HK-2 (cell line): ENCODE data around the gene MEGF11.

Experiments used
- DNase-seq: peaks from one replicate; pipeline ENCODE4 v3.0.0-alpha.2; 2018; ENCODE audit not compliant: unreplicated experiment

MEGF11 gene

DNA sequence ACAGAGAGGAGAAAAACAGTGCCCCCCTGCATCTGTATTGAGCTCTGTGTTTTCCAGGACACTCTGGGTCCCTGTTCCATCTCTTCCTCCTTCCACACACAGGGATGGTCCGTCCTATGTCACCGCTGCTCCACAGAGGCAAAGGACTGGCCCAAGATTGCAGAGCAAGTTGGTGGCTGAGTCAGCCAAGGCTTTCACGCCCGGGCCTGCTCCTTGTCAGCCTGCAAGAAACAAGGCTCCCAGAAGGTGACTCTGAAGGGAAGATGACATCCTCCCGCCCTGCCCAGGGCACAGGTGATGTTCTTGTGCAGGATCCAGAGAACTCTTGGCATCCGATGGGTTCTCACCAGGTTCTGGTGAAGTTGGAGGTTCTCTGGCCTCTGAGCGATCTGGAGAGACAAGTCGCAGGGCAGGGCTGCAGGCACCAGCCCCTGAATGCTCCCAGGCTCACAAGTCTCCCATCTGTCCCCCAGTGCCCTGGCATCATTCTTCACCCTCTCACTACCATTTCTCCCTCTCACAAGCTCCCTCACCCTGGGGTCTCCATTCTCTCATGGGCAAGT, 138.6 kb downstream of the MEGF11 start:
- DNase-seq: no peak

DNA sequence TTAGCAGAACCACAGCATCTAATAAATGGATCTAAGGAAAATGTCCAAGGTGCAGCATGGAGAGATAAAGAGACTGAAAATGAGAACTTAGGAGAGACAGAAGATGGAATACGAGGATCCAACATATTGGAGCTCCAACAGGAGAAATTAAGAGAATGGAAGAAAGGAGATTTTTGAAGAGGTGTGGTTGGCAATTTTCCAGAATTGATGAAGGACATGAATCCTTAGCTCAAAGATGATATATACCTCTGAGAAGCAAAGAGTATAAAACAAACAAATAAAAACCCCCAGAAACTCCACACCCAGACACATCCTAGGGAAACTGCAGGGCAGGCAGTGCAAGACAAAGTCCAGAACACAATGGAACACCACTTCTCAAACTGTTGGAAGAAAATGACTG, 141.2 kb downstream of the MEGF11 start:
- DNase-seq: no peak

DNA sequence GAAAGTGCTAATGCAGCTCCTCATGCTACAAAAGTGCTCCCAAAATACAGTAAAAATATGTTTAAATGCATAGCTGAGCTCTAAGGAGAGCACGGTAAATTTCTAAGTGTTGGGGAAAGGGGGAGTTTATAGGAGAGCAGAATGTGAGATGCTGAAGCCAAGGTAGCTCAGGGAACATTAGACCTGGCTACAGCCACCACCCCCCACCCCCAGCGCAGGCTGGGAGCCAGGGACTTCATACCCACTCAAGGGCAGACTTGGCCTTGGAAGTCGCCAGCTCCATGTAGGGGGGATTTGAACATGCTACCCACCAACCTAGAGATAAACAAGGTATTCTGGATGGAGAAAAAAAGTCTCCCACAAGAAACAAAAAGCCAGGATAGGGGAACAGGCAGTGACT, 142.2 kb downstream of the MEGF11 start:
- DNase-seq: no peak

DNA sequence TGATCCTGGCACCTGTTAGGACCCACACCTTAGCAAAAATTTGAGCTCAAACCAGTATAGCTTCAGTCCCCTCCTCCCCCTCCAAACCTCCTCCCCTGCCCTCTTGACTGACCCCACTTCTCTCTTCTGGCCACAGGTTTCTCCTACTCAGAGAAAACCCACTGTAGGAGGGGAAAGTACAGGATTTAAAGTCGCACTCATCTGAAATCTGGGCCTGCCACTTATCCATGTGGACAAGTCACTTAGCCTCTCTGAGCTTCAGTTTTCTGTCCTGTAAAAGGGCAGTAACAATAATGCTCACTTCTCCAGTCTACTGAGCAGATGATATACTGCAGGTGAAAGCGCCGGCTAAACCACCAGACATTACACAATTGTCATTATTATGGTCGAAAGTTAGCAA, 142.7 kb downstream of the MEGF11 start:
- DNase-seq: no peak

DNA sequence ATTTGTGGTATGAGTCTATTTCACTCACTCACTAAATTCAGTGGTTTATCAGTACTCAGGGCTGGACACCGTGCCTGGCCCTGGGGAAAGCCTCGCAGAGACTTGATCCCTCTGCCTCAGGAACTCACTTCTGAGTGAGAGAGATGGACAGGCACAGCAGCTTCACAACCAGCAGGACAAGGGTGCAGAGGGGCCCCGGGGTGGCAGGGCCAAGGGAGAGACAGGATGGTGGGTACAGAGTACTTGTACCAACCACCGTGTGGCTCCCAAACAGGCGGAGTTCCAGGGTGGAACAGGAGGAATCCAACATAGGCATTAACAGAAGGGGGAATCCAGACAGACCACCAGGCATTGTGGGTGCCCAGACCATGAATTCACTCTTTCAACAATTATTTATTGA, 143.7 kb downstream of the MEGF11 start:
- no peak for DNase-seq

DNA sequence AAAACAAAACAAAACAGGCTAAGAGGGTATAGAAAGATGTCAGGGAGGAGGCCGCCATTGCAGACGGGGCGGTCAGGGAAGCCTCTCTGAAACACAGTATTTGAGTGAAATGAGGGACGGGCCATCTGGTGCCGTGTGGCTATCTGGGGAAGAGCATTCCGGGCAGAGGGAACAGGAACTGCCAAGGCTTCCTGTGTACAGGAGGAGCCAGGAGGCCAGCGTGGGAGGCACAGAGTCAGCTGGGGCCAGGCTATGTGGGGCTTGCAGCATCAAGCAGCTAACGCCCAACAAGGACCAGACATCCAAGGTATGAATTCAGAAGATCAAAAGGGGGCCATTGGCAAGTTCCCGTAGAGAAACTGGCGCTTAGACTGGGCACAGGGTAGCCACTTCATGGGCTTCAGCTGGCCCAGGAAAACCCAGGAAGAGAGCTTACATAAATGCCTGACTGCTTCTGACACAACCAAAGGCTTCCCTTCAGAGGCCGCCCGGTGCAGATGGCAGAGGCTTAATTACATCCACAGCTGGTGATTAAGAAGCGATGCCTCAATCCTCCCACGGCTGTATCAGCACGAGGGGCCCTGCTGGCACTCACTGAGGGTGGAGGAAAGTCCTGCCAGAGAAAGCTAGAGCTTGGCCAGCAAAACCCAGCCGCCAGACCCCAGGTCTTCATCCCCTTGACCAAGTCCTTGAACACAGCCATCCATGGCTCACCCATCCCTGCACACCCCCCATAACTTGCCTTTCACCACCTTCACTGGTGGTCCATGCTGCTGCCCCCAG, 144.9 kb downstream of the MEGF11 start:
- no peak for DNase-seq

DNA sequence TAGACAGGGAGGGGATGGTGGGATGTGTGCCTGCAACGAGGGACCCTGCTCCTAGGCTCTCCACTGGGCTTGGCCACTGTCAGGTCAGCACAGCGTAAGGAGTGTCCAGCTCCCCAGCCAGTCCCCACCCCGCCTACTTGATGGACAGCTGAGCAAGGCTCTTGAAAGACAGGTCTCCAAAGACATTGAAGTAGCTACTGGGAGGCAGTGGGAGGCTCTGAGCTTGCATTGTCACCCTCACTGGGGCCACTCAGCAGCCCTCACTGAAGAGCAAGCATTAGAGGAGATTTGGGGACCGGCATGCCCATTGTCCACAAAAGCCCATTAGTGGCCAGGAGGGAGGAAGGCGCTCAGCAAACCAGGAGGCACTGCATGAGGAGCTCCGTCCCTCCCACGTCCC, 146.5 kb downstream of the MEGF11 start:
- DNase-seq: no peak

DNA sequence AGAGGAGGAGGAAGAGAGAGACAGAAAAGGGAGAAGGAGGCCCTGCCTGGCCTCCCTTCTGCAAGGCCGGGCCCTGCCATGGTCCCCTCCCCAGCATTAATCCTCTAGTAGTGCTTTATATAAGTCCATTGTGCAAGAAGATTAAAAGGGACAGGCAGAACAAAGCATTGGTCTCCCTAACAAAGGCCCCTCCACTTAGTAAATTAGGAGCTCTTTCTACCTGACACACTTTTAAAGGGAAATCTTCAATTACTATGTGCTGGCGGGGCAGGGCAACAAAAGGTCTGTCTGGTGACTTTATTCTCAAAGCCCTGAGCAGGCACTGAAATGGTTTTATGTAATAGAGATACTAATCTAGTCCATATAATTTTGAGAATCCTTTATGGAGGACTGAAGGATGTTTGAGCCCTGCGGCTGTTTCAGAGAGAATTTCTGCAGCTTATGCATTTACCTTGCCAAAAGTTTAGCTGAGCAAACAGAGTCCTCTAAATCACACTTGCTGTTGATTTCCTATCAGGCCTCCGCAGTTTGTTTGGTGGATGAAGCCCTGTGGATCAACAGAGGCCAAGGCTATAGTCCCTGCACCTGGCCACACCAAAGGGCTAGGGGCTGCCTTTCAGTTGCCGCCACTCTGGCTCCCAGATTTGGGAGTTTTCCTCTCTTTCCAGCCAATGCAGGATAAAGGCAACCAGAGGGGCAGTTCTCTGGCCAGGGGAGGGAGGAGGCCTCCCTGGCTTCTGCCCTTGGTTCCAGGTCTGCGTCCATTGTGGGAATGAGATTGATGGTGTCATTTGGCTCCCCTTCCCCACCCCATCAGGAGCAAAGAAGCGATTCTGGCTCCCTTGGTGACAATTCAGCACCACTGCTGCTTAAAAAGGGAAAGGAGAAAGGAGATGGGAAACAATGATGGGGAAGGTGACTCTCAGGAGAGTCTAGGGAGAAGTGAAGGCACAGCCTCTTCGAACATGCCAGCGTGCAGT, 148.0 kb downstream of the MEGF11 start:
- DNase-seq: no peak

DNA sequence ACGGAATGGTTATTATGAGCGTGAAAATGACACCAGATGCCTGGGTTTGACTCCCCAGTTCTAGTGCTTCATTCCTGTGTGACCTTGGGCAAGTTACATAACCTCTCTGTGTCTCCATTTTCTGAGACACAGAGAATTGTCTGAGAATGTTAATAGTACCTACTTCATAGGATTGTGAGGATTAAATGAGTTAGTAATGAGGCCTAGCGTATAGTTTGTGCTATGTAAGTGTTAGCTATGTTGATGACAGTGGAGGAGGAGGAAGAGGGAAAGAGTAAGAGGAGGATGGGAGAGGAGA, 150.3 kb downstream of the MEGF11 start:
- DNase-seq: no peak

DNA sequence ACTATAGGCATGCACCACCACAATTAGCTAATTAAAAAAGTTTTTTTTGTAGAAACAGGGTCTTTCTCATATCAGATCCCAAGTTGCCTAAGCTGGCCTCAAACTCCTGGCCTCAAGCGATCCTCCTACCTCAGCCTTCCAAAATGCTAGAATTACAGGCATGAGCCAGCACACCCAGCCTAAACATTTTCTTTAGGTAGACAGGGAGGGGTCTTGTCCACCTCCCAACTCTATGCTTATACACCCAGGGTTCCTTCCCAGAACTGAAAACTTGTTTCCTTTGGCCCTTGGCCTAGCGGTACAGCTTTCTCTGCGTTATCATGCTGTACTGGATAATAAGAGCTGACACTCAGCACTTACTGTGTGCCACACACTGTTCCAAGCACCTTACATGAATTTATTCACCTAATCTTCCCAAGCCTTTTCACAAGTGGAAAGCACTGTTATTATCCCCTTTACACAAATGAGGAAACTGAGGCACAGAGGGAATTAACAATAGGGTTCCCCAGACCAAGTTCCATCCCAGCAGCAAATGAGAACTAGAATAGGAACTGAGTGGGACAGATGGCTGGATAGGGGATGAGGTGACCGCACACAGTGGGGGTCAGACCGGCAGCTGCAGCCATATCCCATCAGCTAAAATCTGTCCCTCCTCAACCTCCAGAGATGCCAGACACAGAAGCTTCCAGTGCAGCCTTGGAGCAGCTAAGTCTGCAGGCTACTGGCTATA, 150.8 kb downstream of the MEGF11 start:
- DNase-seq: no peak

DNA sequence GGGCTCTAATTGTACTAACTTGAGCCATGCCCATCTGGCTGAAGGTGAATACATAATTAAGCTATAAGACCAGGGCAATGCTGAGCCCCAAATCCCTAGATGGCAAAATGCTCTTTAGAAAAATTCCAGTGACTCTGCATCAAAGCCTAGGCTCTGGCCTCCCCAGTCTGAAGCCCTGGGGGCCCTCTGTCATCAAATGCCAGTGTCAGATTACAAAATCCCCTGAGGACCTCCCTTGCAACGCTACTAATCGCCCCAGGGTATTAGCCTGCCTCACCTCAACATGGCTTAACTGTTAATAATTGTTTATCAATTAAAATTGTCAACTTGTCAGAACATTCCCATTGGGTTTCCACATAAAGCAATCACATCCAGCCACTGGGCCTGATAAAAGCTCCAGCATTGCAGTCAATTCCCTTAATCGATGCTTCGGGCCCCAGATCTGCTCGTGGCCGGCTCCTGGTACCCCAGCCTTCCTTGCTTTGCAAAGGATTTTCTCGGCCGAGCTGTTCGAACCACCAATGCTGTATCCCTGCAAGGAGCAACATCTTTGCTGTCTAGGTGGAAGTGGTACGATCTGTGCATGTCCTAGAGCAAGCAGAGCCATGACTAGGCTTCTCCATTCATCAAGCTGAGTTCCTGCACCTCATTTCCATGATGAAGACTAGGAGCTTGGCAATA, 151.7 kb downstream of the MEGF11 start:
- no peak for DNase-seq

DNA sequence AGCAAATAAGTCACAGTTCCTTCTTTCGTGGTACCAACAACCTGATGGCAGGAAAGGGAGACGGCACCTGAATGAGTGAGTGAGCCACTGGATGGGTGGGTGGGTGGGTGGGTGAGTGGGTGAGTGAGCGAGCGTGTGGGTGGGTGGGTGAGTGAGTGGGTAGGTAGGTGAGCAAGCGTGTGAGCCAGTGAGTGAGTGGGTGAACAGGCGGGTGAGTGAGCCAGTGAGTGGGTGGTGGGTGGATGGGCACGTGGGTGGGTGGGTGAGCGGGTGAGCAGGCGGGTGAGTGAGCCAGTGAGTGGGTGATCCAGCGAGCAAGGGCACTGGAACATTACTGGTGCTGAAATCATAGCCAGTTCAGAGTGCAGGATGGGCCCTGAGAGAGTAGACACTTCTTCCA, 152.8 kb downstream of the MEGF11 start:
- DNase-seq: no peak

DNA sequence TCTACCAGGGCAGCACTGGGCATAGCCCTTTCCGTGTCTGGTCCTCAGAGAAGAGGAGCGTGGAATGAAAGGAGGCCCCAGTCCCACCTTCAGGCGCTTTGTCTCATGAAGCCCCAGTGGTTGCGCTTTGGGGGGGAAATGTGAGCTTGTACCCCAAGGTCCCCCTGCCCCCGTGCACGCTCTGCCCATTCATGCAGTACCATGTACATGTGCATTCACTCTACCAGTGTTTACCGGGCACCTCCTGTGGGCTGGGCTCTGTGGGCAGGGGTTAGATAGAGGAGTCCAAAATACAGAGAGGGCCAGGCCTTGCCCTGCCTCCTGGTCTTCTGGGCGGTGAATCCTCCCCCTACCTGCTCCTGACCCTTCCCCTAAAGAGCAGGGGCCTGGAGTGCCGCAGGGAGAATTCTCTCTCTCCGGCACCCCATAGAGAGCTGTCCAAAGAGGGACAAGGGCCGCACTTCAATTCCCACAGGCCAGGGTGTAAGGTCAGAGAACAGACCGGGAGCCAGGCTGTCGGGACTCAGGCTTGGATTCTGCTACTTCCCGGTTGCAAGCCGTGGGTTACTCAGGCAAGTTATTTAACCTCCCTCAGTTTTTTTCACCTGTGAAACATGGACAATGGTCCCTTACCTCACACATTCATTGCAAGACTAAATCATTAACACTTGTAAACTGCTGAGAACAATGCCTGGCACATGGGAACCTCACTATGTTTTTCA, 153.4 kb downstream of the MEGF11 start:
- no peak for DNase-seq

DNA sequence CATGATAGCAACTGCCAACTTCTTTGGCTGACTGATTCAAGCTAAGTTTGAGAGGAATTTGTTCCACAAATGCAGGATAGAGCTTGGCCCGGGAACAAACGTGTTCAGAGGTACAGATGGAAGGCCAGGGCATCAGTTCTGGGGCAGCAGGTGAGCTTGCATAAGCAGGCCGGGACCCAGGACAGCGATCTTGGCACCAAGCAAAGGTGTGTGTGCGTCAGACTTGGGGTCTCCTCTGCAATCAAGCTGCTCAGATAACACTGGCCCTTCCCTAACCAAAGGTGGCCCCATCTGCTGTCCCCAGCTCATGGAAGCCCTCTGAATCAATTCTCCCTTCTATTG, 155.6 kb downstream of the MEGF11 start:
- DNase-seq: no peak

DNA sequence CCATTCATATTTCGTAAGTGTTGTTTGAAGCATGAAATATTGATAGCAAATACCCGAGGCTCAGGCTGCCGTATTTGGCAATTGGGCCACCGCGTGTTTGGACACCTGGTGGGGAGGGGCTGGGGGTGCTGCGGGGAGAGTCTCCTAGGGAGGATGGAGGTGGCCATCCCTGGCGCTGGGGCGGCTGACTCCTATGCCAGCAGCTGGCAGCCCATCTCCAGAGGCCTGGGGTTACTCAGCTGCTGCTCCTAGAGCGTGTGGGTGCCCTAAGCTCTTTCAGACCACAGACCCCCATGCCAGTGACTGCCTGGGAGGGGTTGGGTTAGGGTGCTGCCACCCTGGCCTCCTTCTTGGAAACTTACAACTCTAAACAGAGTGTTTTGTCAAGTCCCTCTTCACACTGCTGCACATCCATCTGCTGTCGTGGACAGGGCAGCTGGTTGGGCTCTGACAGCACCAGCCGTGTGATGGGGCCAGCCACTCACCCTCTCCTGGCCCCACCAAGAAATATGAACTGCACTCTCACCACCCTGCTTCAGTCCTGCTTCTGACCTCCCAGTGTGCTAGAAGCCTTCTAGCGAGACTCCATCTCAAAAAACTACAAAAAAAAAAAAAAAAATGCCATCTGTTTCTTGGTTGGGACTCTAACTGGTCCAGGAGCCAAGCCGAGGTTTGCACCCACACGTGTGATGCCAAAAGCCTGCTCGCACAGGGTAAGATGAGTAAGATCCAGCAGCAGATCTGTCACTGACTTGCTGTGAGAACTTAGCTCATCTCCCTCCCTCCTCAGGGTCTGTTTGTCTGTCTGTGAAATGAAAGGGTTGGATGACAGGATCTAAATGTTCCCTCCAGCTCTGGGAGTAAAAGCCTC, 156.2 kb downstream of the MEGF11 start:
- no peak for DNase-seq

DNA sequence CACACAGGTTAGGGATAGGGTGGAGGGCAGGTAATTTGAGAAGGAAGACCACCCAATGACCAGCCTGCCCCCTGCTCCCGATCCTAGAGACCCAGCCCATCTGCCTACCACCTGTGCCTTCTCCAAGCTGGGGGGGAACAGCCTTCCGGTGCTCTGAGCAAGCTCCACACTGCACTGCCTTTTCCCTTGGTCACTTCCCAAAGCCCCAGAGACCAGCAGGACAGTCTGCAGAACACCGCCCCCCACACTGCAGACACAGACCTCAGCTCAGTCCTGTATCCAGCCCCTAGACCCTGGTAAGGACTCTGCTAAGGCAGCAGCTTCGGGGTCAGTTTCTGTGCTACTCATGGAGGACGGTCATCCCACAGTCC, 156.9 kb downstream of the MEGF11 start:
- DNase-seq: no peak

DNA sequence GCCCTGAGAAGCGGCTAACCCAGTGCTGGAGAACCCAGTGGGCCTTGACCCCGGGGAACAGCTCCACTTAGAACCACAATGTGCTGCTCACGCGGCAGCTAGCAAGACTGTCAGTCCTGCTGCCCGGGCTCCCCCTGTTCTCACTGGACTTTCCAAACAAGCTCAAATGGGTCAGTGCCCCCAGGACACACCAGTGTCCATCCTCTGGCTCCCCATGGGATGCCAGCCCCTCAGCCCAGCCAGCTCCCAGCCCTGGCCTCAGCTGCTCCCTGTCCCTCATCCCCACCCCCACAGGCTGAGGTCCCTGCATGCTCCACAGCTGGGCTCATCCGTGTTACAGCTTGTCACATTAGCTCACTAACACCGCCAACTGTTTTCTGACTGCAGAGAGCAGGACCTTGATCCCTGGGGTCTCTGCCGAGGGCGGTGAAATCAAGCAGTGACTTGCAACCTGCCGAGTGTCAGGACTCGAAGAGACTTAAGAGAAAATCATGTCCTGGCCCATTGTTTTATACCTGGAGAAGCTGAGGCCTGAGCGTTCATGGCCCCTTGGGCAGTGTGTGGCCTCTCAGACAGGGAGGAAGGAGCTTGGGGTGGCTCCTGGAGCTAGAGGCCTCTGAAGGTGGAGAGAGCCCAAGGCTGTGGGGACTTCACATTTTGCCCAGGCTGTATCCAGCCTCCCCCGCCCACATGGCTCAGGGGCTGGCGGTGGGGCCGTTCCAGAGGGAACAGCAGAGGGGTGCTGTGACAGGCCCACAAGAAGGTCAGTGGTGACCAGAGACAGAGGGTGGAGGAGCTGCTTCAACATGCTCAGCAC, 157.5 kb downstream of the MEGF11 start:
- no peak for DNase-seq

DNA sequence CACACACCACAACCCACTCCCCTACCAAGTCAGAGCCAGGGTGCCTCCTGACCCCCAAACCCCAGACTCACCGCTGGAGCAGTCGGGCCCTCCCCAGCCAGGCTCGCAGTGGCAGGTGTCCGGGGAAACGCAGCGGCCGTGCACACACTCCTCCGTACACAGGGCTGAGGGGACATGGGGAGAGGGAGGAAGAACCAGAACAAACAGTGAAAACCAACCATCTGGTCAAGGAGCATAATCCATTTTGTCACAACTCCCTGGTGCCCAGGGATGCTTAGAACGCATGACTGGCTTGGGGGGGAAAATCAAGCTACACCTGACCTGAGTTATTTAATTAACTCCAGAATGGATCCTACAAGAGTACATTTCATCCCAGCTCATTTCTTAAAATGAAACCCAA, 159.2 kb downstream of the MEGF11 start:
- no peak for DNase-seq
